Calu3 (cell line): ENCODE results near the gene ZFR. TPM values are rescaled to one million over a fixed set of nuclear protein-coding genes. Genes with fewer than 3 reads are reported as not detected.
A peak's percentile ranks its signal among the peaks of the same experiment; 100 is the strongest.
"Not testable (repeated sequence)": the region's sequence is repeated elsewhere in the genome, so short reads cannot be mapped to it uniquely, and the experiment has no call there.

Source experiments
- BruUV-seq: library from RNA; stranded (reverse); fragments of 400-500 nt; replicated peaks from 2 replicates; lab custom pipeline; 2021; lab: Mats Ljungman, UMichigan
- CTCF ChIA-PET: fragments of 300-600 bp; sonication (Branson Sonifier 250); formaldehyde crosslinking; loops from one replicate; lab custom pipeline; 2022; ENCODE audit warnings: antibody characterized with exemption; lab: Charles Lee
- DNase-seq: peaks from one replicate; pipeline ENCODE4 v3.0.0; 2022
- H3K27ac Mint-ChIP-seq: one replicate; pipeline ENCODE4 v1.8.0; 2022; ENCODE audit warnings: mixed read lengths; ENCODE audit not compliant: unreplicated experiment
- H3K27me3 Mint-ChIP-seq: one replicate; pipeline ENCODE4 v1.8.0; 2022; ENCODE audit warnings: mixed read lengths; ENCODE audit not compliant: unreplicated experiment
- H3K36me3 Mint-ChIP-seq: one replicate; pipeline ENCODE4 v1.8.0; 2022; ENCODE audit warnings: mild to moderate bottlenecking, moderate library complexity, mixed read lengths; ENCODE audit not compliant: insufficient read depth, unreplicated experiment
- H3K4me1 Mint-ChIP-seq: one replicate; pipeline ENCODE4 v1.8.0; 2022; ENCODE audit warnings: mild to moderate bottlenecking, low read depth, mixed read lengths; ENCODE audit not compliant: unreplicated experiment
- H3K4me3 Mint-ChIP-seq: one replicate; pipeline ENCODE4 v1.8.0; 2022; ENCODE audit warnings: mild to moderate bottlenecking, low read depth, moderate library complexity, mixed read lengths; ENCODE audit not compliant: unreplicated experiment
- H3K9me3 Mint-ChIP-seq: one replicate; pipeline ENCODE4 v1.8.0; 2022; ENCODE audit warnings: low read depth, mixed read lengths; ENCODE audit not compliant: unreplicated experiment
- intact Hi-C: fragments of 100-400 bp; cut with micrococcal nuclease; formaldehyde crosslinking; loops from one replicate; pipeline ENCODE4 v1.10.0; 2022; ENCODE audit not compliant: unreplicated experiment
- total RNA-seq: library from RNA; stranded (reverse); gene quantifications from 2 replicates; pipeline ENCODE4 v1.2.3, GENCODE V29; 2022
- TF ChIP-seq, protein P1 (sequence below): fragments of 200-600 bp; IDR thresholded peaks from one replicate; pipeline ENCODE4 v1.8.0; 2022; ENCODE audit warnings: antibody characterized with exemption; ENCODE audit not compliant: unreplicated experiment

Gene ZFR
- total RNA-seq, 1 experiment from 2014 or later, result 63.4 TPM

DNA sequence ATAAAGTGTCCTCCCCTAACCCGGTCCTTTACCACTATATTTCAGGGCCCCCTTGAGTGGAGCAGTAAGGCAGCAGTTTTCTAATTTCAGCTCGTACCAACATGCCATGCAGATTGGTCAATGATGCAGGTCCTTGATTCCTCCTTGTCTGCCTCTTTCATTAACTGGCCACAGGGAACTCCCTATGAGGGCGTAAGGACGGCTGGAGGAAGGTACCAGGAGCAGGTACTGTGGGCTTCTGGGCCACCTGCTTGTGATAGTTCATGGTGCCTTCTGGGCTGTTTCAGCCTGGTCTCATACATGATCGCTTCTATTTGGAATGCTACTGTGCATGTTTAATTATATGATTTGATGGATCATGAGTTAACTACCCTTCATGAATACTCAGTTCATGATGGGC is 9.4 kb upstream of the ZFR start:
- TF ChIP-seq, protein P1, sequence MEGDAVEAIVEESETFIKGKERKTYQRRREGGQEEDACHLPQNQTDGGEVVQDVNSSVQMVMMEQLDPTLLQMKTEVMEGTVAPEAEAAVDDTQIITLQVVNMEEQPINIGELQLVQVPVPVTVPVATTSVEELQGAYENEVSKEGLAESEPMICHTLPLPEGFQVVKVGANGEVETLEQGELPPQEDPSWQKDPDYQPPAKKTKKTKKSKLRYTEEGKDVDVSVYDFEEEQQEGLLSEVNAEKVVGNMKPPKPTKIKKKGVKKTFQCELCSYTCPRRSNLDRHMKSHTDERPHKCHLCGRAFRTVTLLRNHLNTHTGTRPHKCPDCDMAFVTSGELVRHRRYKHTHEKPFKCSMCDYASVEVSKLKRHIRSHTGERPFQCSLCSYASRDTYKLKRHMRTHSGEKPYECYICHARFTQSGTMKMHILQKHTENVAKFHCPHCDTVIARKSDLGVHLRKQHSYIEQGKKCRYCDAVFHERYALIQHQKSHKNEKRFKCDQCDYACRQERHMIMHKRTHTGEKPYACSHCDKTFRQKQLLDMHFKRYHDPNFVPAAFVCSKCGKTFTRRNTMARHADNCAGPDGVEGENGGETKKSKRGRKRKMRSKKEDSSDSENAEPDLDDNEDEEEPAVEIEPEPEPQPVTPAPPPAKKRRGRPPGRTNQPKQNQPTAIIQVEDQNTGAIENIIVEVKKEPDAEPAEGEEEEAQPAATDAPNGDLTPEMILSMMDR, result no peak
- peaks cover 21% of the 10 kb centered on the region for H3K27me3 Mint-ChIP-seq
- peaks cover 3% of the 10 kb centered on the region for H3K9me3 Mint-ChIP-seq
- H3K36me3 Mint-ChIP-seq, result no peaks in the 10 kb centered on the region
- no peaks in the 10 kb centered on the region for H3K4me1 Mint-ChIP-seq
- intact Hi-C loops, result no loop called here
- no peak overlapping the region for H3K4me3 Mint-ChIP-seq
- CTCF ChIA-PET, result interaction anchor here (0.5 to 0.6 kb wide), 2 partner anchors 115 to 448 kb away, joined by 3 to 7 read pairs; no protein-coding TSS in a partner anchor
- H3K27ac Mint-ChIP-seq, result no peak overlapping the region
- BruUV-seq, result no TSS peak
- DNase-seq, result no peak

- H3K27ac Mint-ChIP-seq, H3K9me3 Mint-ChIP-seq, H3K4me3 Mint-ChIP-seq, H3K36me3 Mint-ChIP-seq, H3K4me1 Mint-ChIP-seq, DNase-seq, CTCF ChIA-PET, BruUV-seq, intact Hi-C loops: not testable (repeated sequence)
- peaks cover 21% of the 10 kb centered on the region for H3K27me3 Mint-ChIP-seq
Observed at GRCh38 chr5:32452316-32452715, 7.8 kb upstream of the ZFR start.

DNA sequence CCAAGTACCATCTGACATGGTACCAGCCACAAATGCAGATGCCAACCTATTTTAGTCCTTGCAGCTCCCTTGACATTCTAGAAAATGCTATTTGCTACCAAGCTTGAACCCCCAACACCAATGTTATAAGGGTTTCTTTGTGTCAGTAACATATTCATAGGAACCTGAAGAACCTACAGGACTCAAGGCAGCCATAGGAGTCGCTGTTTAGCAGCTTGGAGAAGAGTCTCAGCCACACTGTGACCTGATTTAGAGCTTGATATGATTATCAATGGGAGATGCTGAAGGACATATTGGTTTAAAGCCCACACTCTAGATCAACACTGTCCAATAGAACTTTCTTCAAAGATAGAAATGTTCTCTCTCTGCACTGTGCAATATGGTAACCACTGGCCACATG is 6.4 kb upstream of the ZFR start:
- DNase-seq, result no peak
- Mint-ChIP-seq H3K27ac (no peak overlapping the region), H3K36me3 (peaks cover 1% of the 10 kb centered on the region)

GRCh38 chr5:32449262-32449661 is 4.7 kb upstream of the ZFR start:
- Mint-ChIP-seq H3K36me3 (peaks cover 18% of the 10 kb centered on the region), H3K27ac (no peak overlapping the region), H3K27me3 (peaks cover 7% of the 10 kb centered on the region), H3K4me1 (peaks cover 22% of the 10 kb centered on the region), H3K9me3 (peaks cover 3% of the 10 kb centered on the region), H3K4me3 (no peak overlapping the region)
- CTCF ChIA-PET, result interaction anchor here (0.9 kb wide), 1 partner anchor 17 kb away, joined by 3 read pairs; no protein-coding TSS in a partner anchor
- DNase-seq, result no peak
- TF ChIP-seq, protein P1, result no peak
- no TSS peak for BruUV-seq
- intact Hi-C loops, result no loop called here

More for the DNA sequence above, 6.4 kb upstream of the ZFR start:
- H3K9me3 Mint-ChIP-seq, result peaks cover 3% of the 10 kb centered on the region
- H3K4me1 Mint-ChIP-seq, result peaks cover 11% of the 10 kb centered on the region
- H3K27me3 Mint-ChIP-seq, result peaks cover 8% of the 10 kb centered on the region
- no TSS peak for BruUV-seq
- CTCF ChIA-PET, result no interaction called here
- intact Hi-C loops, result no loop called here
- TF ChIP-seq, protein P1, result no peak
- H3K4me3 Mint-ChIP-seq, result no peak overlapping the region

DNA sequence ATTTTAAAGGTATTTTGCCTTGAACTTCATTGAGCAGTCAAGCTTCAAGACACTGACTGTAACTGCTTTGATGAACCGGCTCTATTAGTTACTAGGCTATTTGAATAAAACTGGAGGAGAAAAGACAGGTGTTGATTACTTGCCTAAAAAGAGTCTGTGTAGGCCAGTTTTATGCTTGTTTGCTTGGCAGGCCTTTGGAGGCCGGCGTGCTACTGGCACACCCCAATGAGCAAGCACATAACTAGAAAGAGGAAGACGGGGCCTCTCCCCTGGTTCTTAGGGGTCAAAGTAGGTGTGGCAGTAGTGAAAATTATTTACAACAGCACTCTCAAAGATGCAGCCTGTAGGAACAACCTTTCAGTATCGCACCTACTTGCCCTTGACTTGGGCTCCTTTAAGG is 2.1 kb upstream of the ZFR start:
- Mint-ChIP-seq H3K4me3 (peak overlapping the region; percentile 85), H3K27me3 (no peaks in the 10 kb centered on the region), H3K4me1 (peaks cover 22% of the 10 kb centered on the region), H3K9me3 (peaks cover 3% of the 10 kb centered on the region), H3K36me3 (peaks cover 42% of the 10 kb centered on the region), H3K27ac (peak overlapping the region; percentile 75)
- CTCF ChIA-PET, result no interaction called here
- BruUV-seq, result no TSS peak
- TF ChIP-seq, protein P1, result no peak
- intact Hi-C loops, result no loop called here
- peak; percentile 39 for DNase-seq
